Transverse colon (tissue), 4 donors: ENCODE results near the gene SPTBN1. TPM values are rescaled to one million over a fixed set of nuclear protein-coding genes. Genes with fewer than 3 reads are reported as not detected.

ENCODE experiments used
- DNase-seq: peaks from one replicate; pipeline ENCODE4 v3.0.0-alpha.2; 2019
- H3K27ac ChIP-seq, 4 donors: fragments of 200-600 bp; sonication (generic); 2 replicates each; pipeline ENCODE4 v1.5.1; 2016 to 2018; ENCODE audit warnings: inconsistent platforms in 4 of 4
- H3K27me3 ChIP-seq: fragments of 200-600 bp; sonication (generic); 2 replicates; pipeline ENCODE4 v1.5.1; 2017; ENCODE audit warnings: inconsistent platforms
- H3K36me3 ChIP-seq, 4 donors: fragments of 200-600 bp; sonication (generic); 2 replicates each; pipeline ENCODE4 v1.5.1; 2017 to 2019; ENCODE audit warnings: inconsistent platforms in 4 of 4
- H3K4me1 ChIP-seq, 4 donors: fragments of 200-600 bp; sonication (generic); 2 replicates each; pipeline ENCODE4 v1.5.1; 2017 to 2020; ENCODE audit warnings: inconsistent platforms in 4 of 4
- H3K4me3 ChIP-seq, 4 donors: fragments of 200-600 bp; sonication (generic); 1 replicate in 1 of 4; 2 replicates in 3 of 4; pipeline versions ENCODE4 v1.5.1 to v1.6.1; 2017 to 2019; ENCODE audit warnings: inconsistent platforms in 4 of 4
- H3K9me3 ChIP-seq, 2 donors: fragments of 200-600 bp; sonication (generic); 2 replicates each; pipeline ENCODE4 v1.5.1; 2017 to 2019; ENCODE audit warnings: inconsistent platforms in 2 of 2
- EP300 ChIP-seq: sonication (generic); formaldehyde crosslinking; IDR thresholded peaks from one replicate; pipeline ENCODE4 v1.6.1; 2017; ENCODE audit warnings: antibody characterized with exemption, low read depth
- POLR2A ChIP-seq: fragments of 450-650 bp; IDR thresholded peaks from one replicate; pipeline ENCODE4 v1.6.1; 2016; ENCODE audit warnings: antibody characterized with exemption, mild to moderate bottlenecking, moderate library complexity
- POLR2AphosphoS5 ChIP-seq, 3 donors: sonication (generic); formaldehyde crosslinking; IDR thresholded peaks; one replicate each; pipeline ENCODE4 v1.6.1; 2016; ENCODE audit warnings: antibody characterized with exemption in 3 of 3
- WGBS, 2 donors: methylation state at CpG; one replicate each; pipeline ENCODE4 v1.1.5; 2018; ENCODE audit warnings: low coverage in 1 of 2; 5-methylcytosine and 5-hydroxymethylcytosine counted together
- in situ Hi-C, 4 donors: fragments of 200-750 bp; cut with MboI; loops; one replicate each; pipeline versions ENCODE4 v1.15.0 to v1.15.1; 2017; ENCODE audit warnings: low sequenced_read_pairs in 3 of 4, low pct_ligation_motif_present in 1 of 4, low pct_unique_long_range_greater_than_20kb in 1 of 4
- intact Hi-C: fragments of 100-400 bp; cut with DNase I; formaldehyde crosslinking; loops from one replicate; pipeline ENCODE4 v1.15.1; 2023; ENCODE audit warnings: low total_unique reads
- total RNA-seq, 4 donors: library from RNA; depleted of rRNA; stranded (reverse); fragments of >200 nt; gene quantifications; one replicate each; pipeline ENCODE4 v1.1.0, GENCODE V29; 2016
- TF ChIP-seq, protein P1 (sequence below), 5 experiments: fragments of 200-600 bp in 3 of 5; fragments of 450-650 bp in 2 of 5; sonication (generic) in 3 of 5; IDR thresholded peaks; 1 replicate in 2 of 5; 2 replicates in 3 of 5; pipeline ENCODE4 v1.5.1; 2016 to 2017; ENCODE audit warnings: antibody characterized with exemption in 5 of 5, inconsistent platforms in 3 of 5, mild to moderate bottlenecking in 2 of 5, moderate library complexity in 1 of 5

Gene SPTBN1
- total RNA-seq, 4 donors from 2014 or later: 269 to 301 (median 285) TPM

DNA sequence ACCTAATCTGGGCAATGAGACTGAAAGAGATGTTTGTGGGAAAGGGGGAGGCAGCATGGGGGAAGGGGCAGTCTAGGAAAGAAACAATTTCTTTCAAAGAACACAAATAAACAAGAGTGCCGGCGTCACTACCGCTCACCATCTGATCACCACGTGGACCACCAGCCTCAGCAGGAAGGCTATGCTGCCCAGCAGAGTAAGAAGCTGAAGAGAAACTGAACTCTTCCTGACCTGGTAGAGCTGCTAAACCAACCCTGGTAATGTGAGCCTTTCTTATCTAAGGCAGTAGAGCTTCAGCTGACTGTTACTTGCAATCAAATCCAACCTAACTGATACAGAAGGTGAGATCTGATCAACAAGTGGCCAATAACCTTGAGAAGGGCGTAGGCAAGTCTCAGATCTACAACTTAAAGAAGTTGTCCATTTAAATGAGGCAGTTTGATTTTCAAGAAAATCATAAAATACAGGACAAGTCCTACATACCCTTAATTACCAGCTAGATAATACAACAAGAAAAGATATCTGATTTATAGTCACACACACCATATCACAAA lies 44.2 kb upstream of the SPTBN1 start:
- Histone ChIP-seq H3K27ac (no peak overlapping the region), H3K27me3 (no peaks in the 10 kb centered on the region), H3K36me3 (no peaks in the 10 kb centered on the region), H3K4me3 (no peak overlapping the region), H3K9me3 (no peaks in the 10 kb centered on the region), H3K4me1 (no peaks in the 10 kb centered on the region)
- TF ChIP-seq POLR2A (no peak), POLR2AphosphoS5 (IDR thresholded peaks at IDR 0.05) (no peak), EP300 (no peak)
- TF ChIP-seq, protein P1, sequence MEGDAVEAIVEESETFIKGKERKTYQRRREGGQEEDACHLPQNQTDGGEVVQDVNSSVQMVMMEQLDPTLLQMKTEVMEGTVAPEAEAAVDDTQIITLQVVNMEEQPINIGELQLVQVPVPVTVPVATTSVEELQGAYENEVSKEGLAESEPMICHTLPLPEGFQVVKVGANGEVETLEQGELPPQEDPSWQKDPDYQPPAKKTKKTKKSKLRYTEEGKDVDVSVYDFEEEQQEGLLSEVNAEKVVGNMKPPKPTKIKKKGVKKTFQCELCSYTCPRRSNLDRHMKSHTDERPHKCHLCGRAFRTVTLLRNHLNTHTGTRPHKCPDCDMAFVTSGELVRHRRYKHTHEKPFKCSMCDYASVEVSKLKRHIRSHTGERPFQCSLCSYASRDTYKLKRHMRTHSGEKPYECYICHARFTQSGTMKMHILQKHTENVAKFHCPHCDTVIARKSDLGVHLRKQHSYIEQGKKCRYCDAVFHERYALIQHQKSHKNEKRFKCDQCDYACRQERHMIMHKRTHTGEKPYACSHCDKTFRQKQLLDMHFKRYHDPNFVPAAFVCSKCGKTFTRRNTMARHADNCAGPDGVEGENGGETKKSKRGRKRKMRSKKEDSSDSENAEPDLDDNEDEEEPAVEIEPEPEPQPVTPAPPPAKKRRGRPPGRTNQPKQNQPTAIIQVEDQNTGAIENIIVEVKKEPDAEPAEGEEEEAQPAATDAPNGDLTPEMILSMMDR (IDR thresholded peaks at IDR 0.05): no peak
- in situ Hi-C loops (no loop called here), intact Hi-C loops (no loop called here)
- WGBS, 2 donors: 69 to 86% methylated on average over 1 to 5 of the region's 5 CpGs
- no peak for DNase-seq

DNA sequence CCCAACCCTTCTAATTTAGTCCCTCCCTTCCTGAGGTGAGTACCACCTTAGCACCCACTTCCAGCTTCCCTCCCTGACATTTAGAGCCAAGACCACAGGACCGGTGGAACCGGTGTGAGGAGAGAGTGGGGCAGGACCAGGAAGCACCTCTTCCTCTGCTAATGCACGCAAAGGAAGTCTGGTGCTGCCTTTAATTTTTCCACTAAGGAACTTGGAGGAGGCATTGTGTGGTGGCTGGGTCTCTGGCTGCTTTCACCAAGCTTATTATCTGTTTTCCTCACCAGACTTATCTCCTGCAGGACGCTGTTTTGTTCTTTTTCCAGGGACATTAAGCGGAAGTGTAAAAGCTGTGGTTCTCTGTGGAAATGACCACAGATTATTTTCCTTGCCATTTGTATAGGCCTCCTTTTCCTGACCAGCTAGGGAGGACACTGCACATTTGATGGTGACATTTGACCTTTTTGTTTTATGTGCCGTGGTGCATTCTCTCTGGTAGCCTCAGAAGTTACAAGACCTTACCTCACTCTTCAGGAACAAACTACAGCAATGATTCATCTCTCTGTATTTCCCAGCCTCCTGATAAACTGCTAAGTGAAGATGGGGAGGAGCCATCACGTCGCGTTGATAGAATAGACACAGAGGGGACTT lies 39.8 kb upstream of the SPTBN1 start:
- Histone ChIP-seq H3K27ac (no peak overlapping the region), H3K4me3 (no peak overlapping the region), H3K9me3 (no peaks in the 10 kb centered on the region), H3K36me3 (no peaks in the 10 kb centered on the region), H3K4me1 (no peaks in the 10 kb centered on the region), H3K27me3 (no peaks in the 10 kb centered on the region)
- in situ Hi-C loops (no loop called here), intact Hi-C loops (no loop called here)
- TF ChIP-seq POLR2AphosphoS5 (IDR thresholded peaks at IDR 0.05) (no peak), POLR2A (no peak), EP300 (no peak)
- TF ChIP-seq, protein P1 (IDR thresholded peaks at IDR 0.05): no peak
- WGBS, 2 donors: 72 to 81% methylated on average over 7 to 9 of the region's 9 CpGs
- DNase-seq: no peak

DNA sequence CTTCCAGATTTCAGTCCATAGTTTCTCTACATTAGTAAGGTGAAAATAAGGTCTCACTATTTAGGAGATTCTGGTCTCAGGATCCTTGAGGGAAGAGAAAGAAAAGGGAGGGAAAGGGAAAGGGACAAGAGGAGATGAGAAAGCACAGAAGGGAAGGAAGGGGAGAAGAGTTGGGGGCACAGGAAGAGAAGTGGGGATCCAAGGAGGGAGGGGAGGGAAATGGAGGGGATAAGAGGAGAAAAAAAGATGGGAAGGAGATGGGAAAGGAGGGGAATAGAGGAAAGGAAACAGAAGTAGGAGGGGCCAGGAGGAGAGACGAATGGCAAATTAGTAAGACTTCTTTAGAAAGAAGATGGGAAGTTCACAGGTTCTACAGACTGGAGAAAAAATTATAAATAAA lies 39.2 kb upstream of the SPTBN1 start:
- WGBS, 2 donors: 89 to 90% methylated on average over 1 of the region's 1 CpG
- no peaks in the 10 kb centered on the region for H3K9me3 ChIP-seq
- intact Hi-C loops (no loop called here), in situ Hi-C loops (no loop called here)
- H3K4me1 ChIP-seq: no peaks in the 10 kb centered on the region
- H3K27me3 ChIP-seq: no peaks in the 10 kb centered on the region
- H3K27ac ChIP-seq: no peak overlapping the region
- H3K4me3 ChIP-seq: no peak overlapping the region
- no peaks in the 10 kb centered on the region for H3K36me3 ChIP-seq
- no peak for TF ChIP-seq EP300
- TF ChIP-seq POLR2A: no peak
- TF ChIP-seq POLR2AphosphoS5 (IDR thresholded peaks at IDR 0.05): no peak
- TF ChIP-seq, protein P1 (IDR thresholded peaks at IDR 0.05): no peak
- no peak for DNase-seq

DNA sequence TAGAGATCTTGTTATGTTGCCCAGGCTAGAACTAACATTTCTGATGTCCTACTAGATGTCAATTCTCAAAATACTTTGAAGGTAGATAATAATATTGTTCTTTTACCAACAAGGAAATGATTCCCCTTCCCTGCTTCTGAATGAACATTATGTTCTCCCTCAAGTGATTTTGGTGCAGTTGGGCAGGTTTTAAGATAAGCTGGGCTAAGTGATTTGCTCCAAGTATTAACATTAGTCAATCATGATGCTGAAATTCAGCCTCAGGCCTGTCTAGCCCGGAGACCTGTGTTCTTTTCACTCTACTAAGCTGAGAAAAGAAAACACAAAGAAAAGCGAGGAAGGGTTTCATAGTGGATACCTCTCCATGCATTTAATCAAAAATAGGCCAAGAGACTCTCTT lies 38.5 kb upstream of the SPTBN1 start:
- no peak for TF ChIP-seq POLR2AphosphoS5 (IDR thresholded peaks at IDR 0.05)
- TF ChIP-seq, protein P1 (IDR thresholded peaks at IDR 0.05): no peak
- no peak overlapping the region for H3K4me3 ChIP-seq
- 33 to 93% methylated on average over 1 to 2 of the region's 2 CpGs for WGBS, 2 donors
- H3K9me3 ChIP-seq: no peaks in the 10 kb centered on the region
- no peaks in the 10 kb centered on the region for H3K36me3 ChIP-seq
- in situ Hi-C loops: no loop called here
- intact Hi-C loops: no loop called here
- H3K4me1 ChIP-seq: no peaks in the 10 kb centered on the region
- DNase-seq: no peak
- no peaks in the 10 kb centered on the region for H3K27me3 ChIP-seq
- no peak overlapping the region for H3K27ac ChIP-seq
